ENCODE data around the gene ARFGAP3. TPM values are rescaled to one million over a fixed set of nuclear protein-coding genes. Genes with fewer than 3 reads are reported as not detected.

Gene ARFGAP3
- total RNA-seq, 1 experiment from 2014 or later, result 37.4 TPM

- H3K9me3 ChIP-seq, result no peaks in the 10 kb centered on the region
- no peak overlapping the region for H3K4me3 Mint-ChIP-seq (ENCODE audit: unreplicated experiment)
- intact Hi-C loops (cut with micrococcal nuclease; ENCODE audit: unreplicated experiment), result no loop called here
- no peak overlapping the region for H3K4me3 ChIP-seq (ENCODE audit: low read depth, low read length)
- no peak for TF ChIP-seq CTCF (IDR thresholded peaks at IDR 0.05; ENCODE audit: insufficient read depth in 1 of 2, low read depth in 1 of 2, low read length in 1 of 2, severe bottlenecking in 1 of 2, unreplicated experiment in 1 of 2)
- DNase-seq, result no peak
- no TSS peak for BruUV-seq (replicated peaks)
- no peaks in the 10 kb centered on the region for H3K27me3 Mint-ChIP-seq (ENCODE audit: insufficient read depth, unreplicated experiment)
- no peaks in the 10 kb centered on the region for H3K27me3 ChIP-seq (replicated peaks; ENCODE audit: control insufficient read depth, insufficient read depth, low read length)
- H3K27ac Mint-ChIP-seq (ENCODE audit: unreplicated experiment), result no peak overlapping the region
- peaks cover 18% of the 10 kb centered on the region for H3K4me1 ChIP-seq
- POLR2A ChIA-PET, result no interaction called here
- peaks cover 89% of the 10 kb centered on the region for H3K36me3 Mint-ChIP-seq (ENCODE audit: insufficient read depth, unreplicated experiment)
- no peaks in the 10 kb centered on the region for H3K9me3 Mint-ChIP-seq (ENCODE audit: unreplicated experiment)
- CTCF ChIA-PET, result interaction anchor here (1.6 kb wide), 1 partner anchor 17 kb away, joined by 5 read pairs; no protein-coding TSS in a partner anchor
- peaks cover 26% of the 10 kb centered on the region for H3K4me1 Mint-ChIP-seq (ENCODE audit: low read depth, unreplicated experiment)
- peaks cover 4% of the 10 kb centered on the region for H3K36me3 ChIP-seq (ENCODE audit: control insufficient read depth, insufficient read depth, low read length)
Observed at GRCh38 chr22:42884616-42885375, 27.7 kb upstream of the ARFGAP3 start.

GRCh38 chr22:42883970-42884369 lies 26.9 kb upstream of the ARFGAP3 start:
- Mint-ChIP-seq H3K9me3 (ENCODE audit: unreplicated experiment) (no peaks in the 10 kb centered on the region), H3K27me3 (ENCODE audit: insufficient read depth, unreplicated experiment) (no peaks in the 10 kb centered on the region), H3K4me3 (ENCODE audit: unreplicated experiment) (no peak overlapping the region), H3K36me3 (ENCODE audit: insufficient read depth, unreplicated experiment) (peaks cover 89% of the 10 kb centered on the region), H3K27ac (ENCODE audit: unreplicated experiment) (no peak overlapping the region), H3K4me1 (ENCODE audit: low read depth, unreplicated experiment) (peaks cover 19% of the 10 kb centered on the region)
- POLR2A ChIA-PET, result no interaction called here
- Histone ChIP-seq H3K4me1 (peaks cover 18% of the 10 kb centered on the region), H3K27me3 (replicated peaks; ENCODE audit: control insufficient read depth, insufficient read depth, low read length) (no peaks in the 10 kb centered on the region), H3K9me3 (no peaks in the 10 kb centered on the region), H3K4me3 (ENCODE audit: low read depth, low read length) (no peak overlapping the region), H3K36me3 (ENCODE audit: control insufficient read depth, insufficient read depth, low read length) (peaks cover 4% of the 10 kb centered on the region)
- no peak for DNase-seq
- TF ChIP-seq CTCF (IDR thresholded peaks at IDR 0.05; ENCODE audit: insufficient read depth in 1 of 2, low read depth in 1 of 2, low read length in 1 of 2, severe bottlenecking in 1 of 2, unreplicated experiment in 1 of 2), result no peak
- BruUV-seq (replicated peaks), result no TSS peak
- intact Hi-C loops (cut with micrococcal nuclease; ENCODE audit: unreplicated experiment), result no loop called here
- CTCF ChIA-PET, result interaction anchor here (1.6 kb wide), 1 partner anchor 16 kb away, joined by 5 read pairs; no protein-coding TSS in a partner anchor

- TF ChIP-seq CTCF (IDR thresholded peaks at IDR 0.05; ENCODE audit: insufficient read depth in 1 of 2, low read depth in 1 of 2, low read length in 1 of 2, severe bottlenecking in 1 of 2, unreplicated experiment in 1 of 2), result no peak
- Mint-ChIP-seq H3K4me3 (ENCODE audit: unreplicated experiment) (no peak overlapping the region), H3K27ac (ENCODE audit: unreplicated experiment) (no peak overlapping the region), H3K9me3 (ENCODE audit: unreplicated experiment) (no peaks in the 10 kb centered on the region), H3K27me3 (ENCODE audit: insufficient read depth, unreplicated experiment) (no peaks in the 10 kb centered on the region), H3K36me3 (ENCODE audit: insufficient read depth, unreplicated experiment) (peaks cover 89% of the 10 kb centered on the region), H3K4me1 (ENCODE audit: low read depth, unreplicated experiment) (peaks cover 11% of the 10 kb centered on the region)
- no peak overlapping the region for H3K4me3 ChIP-seq (ENCODE audit: low read depth, low read length)
- H3K36me3 ChIP-seq (ENCODE audit: control insufficient read depth, insufficient read depth, low read length), result peaks cover 3% of the 10 kb centered on the region
- ChIA-PET CTCF (interaction anchor here (1.6 kb wide), 1 partner anchor 15 kb away, joined by 5 read pairs; no protein-coding TSS in a partner anchor), POLR2A (no interaction called here)
- BruUV-seq (replicated peaks), result no TSS peak
- peaks cover 12% of the 10 kb centered on the region for H3K4me1 ChIP-seq
- intact Hi-C loops (cut with micrococcal nuclease; ENCODE audit: unreplicated experiment), result no loop called here
- H3K27me3 ChIP-seq (replicated peaks; ENCODE audit: control insufficient read depth, insufficient read depth, low read length), result no peaks in the 10 kb centered on the region
- no peak for DNase-seq
- no peaks in the 10 kb centered on the region for H3K9me3 ChIP-seq
Observed at GRCh38 chr22:42883121-42883520, 26.0 kb upstream of the ARFGAP3 start.

All from Caco-2 (cell line).